ENCODE results near the gene MYO3B.
"Not testable (repeated sequence)": the region's sequence is repeated elsewhere in the genome, so short reads cannot be mapped to it uniquely, and the experiment has no call there.

MYO3B gene

DNA sequence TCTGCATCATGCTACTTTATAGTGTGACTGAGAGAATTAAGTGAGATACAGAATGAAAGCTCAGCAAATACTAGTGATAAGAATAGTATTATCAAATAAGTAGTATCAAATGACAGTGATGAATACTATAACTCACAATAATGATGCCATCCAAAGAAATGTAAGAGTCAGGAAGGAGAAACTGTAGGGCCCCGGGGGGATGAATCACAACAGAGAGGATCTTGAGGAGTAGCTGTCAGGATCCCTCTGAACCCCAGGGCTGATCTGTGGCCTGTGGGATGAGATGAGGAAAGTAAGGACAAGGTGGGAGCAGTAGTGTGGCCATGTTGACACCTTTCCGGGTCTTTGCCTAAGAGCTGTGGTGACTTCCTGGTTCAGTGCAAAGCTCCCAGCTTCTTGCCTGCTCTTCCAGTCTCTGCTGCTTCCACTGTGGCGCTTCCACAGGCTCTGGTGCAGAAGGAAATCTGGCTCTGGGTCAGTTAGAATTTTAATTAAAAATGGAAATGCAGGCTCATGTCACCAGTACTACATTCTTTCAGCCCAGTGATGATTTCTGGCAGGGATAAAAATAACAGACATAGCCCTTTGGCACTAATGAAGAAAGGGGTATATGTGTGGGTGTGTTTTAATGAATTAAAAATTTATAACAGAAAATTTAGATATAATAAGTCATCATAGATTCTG is 166.9 kb downstream of the MYO3B start:
- DNase-seq = no peak

DNA sequence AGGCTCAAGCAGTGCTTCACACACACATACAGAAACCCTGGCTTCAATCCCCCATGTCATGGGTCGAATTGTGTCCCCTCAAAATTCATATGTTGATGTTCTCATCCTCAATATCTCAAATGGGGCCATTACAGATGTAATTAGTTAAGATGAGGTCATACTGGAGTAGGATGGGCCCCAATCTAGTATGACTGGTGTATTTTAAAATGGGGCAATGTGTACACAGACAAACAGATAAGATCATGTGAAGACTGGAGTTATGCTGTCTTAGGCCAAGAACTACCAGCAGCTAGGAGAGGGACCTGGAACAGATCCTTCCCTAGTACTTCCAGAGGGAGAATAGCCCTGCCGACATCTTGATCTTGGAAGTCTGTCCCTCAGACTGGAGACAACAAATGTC is 167.7 kb downstream of the MYO3B start:
- DNase-seq = no peak

DNA sequence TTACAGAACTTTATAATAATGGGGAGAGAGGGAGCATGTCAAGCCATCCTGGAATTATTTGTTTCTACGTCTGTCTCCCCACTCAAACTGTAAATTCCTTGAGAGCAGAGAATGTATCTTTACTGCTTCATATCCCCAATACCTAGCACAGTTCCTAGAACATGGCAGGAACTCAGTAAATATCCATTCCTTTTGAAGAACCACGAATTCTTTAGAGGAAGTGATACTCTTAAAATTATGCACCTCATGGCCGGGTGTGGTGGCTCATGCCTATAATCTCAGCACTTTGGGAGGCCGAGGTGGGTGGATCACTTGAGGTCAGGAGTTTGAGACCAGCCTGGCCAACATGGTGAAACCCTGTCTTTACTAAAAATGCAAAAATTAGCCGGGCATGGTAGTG is 171.3 kb downstream of the MYO3B start:
- DNase-seq = not testable (repeated sequence)

DNA sequence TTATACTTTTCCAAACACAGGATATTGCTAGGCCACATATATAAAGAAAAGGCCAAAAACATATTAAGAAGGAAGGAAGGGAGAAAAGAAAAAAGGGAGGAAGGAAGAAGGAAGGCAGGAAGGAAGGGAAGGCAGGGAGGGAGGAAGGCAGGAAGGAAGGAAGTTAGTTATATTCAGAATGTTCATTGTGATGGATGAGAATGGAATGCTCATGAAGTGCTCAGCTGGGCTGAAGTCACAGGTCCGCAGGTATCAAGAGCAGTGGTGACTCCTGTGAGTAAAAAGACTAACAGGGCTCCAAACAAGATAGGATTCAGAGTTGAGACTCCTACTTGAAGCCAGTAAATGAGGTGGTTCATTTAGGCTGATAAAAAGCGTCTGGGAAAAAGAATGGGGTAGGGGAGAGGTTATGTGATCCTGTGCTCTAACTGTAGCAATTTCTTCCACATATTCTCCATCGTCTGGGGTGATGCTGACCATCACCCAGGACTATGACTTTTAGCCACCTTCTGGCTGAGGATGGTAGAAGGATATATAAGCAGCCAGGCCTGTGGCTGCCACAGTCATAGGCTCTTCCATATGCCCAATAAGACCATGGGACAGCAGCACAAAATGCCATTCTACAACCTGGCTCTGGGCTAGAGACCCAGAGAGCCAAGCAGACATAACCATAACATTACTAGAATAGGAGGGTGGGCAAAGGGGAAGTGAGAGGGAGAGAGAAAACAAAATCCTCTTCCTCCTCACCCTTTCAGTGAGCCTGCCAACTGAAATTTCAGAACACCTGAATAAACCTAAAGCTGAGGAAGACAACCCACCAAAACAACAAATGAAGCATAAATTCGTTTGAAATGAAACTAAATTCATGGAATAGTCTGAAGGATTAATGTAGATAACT is 173.2 kb downstream of the MYO3B start:
- DNase-seq = no peak

DNA sequence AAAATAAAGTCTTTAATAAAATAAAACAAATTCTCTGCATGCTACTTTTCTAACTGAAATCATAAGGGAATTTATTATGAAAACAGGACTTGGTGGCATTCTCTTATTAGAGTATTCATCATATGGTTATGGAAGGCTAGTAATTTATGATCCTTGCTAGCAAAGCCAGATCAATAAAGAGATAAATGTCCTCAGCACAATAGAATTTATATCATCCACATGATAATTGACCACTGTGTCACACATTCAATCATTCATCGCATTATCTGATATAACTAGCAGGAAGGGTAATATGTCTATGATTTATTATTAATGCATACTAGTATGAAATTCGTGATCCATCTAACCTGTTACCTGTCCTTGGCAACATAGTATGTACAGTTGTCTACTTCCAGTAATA is 175.8 kb downstream of the MYO3B start:
- DNase-seq = no peak

DNA sequence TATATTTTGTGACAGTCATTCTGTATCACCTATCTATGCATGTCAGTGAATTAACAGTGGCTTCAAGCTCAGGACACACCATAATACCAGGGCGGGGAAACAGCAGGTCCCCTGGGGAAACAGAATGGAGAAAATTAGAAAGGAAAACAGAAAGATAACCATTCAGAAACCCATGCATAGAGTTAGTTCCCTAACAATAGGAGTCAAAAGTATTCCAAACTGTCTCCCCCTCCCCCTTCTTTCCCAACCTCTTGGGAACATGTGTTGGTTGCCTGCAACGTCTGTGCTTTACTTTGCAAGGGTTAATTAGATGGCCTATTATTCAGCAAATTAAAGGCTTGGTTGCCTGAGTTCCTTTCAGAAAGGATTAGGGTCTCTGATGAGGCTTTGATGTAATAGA is 176.4 kb downstream of the MYO3B start:
- DNase-seq = no peak

DNA sequence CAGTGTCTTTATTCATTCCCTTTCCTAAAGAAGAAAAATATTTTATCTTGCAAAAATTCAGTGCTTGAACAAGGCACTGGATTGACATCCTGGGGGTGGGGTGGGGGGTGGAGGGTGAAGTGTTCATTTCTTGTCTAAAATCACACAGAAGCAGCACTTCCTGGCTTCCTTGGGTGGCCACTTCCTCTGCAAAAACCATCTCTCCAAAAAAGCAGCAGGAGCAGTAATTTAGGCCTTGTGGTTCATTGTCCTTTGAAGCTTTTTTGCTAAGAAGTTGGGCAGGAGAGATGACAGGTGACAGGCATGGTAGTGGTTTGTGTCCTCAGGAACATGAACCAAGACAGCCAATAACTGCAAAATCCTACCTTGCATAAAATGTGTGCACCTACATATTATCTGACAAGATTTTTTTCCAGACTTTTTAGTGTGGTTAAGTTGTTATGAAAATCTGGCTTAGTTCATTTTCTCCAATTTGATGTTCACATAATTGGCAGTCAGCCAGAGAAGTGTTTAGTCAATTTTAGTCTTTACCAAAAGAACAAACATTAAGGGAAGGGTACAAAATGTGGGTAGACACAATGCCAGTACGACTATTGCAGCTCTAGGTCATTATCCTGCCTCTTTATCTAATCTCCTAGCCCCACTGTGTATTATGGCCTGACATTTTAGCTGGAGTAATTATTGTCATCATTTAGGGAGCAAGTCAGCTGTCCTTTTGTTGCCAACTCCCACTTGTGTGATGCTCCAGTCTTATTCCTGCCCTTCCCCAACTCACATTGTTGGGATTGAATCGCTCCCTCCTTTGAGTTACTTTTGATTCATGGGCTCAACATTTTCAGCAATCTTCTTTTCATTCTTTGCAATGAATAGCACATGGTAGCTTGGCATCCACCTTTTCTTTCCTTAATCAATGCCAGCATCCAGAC is 177.2 kb downstream of the MYO3B start:
- DNase-seq = no peak

DNA sequence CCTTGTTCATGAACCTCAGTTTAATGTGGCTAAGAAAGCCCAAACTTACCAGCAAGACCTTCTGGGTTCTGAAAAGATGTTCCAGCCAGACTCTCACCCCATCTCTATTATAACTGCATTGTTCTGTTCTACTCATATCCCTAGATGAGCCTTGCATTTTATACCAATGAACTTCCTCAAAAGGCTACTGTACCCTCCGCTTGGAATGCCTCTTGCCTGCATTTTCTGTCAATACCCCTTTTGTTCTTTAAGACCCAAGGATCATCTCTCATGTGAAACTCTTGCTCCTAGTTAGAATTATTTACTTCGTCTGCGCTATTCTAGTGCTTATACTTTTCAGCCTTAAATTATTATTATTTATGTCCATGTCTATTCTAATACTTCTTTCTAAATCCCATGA is 181.5 kb downstream of the MYO3B start:
- DNase-seq = no peak

DNA sequence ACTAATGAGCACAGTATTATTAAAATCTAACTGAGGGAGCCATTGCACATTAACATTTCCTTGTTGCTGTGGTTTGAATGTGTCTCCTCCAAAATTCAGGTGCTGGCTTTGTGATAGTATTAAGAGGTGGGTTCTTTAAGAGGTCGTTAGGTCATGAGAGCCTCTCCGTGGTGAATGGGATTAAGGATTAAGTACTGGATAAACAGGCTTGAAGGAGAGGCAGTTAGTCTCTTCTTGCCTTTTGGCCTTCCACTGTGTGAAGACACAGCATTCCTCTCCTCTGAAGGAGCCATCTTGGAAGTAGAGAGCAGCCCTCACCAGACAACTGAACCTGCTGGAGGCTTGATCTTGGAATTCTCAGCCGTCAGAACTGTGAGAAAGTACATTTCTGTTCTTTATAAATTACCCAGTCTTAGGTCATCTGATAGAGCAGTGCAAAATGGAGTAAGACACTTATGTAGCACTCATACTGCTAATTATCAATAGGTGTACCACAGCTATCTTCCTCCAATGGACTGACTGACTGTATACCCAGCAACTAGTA is 182.7 kb downstream of the MYO3B start:
- DNase-seq = no peak

DNA sequence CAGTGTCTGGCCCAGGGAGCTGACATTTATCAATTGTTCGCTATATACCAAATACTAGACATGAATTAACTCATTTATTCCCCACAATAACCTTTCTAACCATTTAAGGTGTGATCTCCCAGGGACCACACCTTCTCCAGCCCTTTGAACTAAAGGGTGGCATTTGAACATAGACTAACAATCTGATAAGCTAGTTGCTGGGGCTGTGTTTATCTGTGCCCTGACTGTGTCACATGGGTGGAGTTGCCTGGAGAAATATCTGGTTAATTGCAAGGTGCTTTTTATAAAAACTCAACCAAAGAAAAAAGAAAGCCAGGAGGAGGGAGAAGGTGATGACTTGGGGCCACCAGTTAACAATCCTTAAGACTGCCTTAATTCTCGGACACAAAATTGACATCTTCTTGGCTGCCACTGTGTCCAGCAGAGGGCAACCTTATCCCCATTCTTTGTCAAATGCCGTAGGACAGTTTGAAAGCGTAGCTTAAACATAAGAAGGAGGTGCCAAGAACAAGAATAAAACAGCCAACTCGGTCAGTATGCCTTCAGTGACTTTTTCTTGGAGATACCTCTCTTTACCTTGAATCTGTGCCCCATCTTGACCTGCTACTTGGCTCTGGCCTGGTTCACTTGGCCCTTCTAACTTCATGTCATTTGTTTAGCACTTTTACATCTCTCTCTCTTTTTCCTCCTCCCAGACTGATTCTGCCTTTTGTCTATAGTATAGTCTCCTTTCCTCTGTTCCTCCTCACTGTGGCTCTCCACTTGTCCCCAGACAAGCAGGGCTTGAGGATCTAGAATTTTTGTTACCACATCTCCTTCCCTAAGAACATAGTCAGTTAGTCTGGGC is 183.4 kb downstream of the MYO3B start:
- peak; percentile 42 for DNase-seq

DNA sequence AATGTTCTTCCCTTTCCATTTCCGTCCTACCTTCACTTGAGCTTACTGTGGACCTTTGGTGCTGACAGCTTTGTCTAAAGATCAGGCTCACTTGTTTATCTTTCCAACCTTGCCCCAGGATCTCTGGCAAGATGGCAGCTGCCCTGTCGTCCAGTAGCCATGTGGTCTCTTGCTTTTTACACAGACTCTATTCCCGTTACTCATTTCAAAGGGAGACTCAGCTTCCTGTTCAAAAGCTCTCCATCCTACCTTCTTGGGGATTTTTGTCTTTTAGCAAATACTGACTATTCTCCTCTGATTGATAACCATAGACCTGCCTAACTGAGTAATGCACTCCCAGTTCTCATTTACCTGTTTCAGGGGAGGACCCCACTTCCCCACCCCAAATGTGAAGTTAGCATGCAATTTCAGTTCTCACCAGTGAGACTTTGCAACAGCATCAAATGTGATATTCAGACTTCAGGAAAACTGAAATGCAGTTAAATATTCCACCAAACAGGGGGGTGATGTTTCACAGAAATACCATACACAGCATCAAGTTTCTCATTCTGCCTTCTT is 184.4 kb downstream of the MYO3B start:
- no peak for DNase-seq

DNA sequence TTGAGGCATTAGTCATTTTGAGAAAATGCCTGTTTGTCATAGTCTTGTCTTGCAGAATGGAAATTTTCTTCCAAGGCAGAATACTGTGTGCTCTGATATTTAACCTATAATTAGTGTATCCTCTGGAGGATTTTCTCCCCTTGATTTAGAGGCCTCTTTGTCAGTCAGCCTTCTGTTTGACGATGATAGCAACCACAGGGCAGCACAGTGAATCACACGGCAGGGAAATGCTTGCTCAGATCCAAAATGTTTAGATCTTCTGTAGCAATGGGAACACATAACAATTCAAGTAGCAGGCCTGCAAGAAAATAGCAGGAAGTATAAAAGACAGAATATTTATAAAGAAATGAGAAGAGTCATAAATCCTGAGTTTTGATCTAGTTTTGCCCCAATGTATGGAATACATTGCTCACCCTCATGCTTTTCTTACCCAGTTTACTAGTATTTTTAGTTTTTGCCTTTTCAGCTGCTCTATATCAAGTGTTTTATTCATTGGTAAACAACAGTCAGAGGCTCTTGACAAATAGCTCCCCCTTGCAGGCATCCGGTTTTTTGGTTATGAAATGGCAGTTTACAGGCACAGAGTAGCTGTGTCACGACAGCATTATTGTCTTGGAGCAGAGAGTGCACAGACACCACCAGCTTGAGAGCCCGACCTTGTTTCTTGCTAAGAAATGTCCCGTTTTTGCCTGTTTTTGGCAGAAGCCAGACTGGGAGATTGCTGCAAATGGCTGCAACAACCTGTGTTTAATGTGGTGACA is 185.1 kb downstream of the MYO3B start:
- no peak for DNase-seq

DNA sequence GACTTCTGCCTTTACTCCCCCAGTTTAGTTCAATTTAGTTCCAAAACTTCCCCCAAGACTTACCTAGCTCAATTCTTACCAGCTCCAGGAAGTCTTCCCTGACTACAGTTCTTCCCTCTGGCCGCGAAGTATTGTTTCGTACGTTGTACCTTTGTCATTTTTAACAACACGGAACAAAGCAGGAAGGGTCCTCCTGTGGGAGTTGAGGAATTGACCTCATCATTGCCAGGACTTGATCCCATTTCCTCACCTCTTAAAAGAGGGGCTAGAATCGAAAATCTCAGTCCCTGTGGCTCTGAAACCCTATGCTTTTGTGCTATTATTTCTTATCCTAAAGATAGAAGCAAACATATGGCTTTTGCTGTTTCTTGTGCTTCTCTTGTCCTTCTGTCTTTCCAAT is 187.1 kb downstream of the MYO3B start:
- no peak for DNase-seq

DNA sequence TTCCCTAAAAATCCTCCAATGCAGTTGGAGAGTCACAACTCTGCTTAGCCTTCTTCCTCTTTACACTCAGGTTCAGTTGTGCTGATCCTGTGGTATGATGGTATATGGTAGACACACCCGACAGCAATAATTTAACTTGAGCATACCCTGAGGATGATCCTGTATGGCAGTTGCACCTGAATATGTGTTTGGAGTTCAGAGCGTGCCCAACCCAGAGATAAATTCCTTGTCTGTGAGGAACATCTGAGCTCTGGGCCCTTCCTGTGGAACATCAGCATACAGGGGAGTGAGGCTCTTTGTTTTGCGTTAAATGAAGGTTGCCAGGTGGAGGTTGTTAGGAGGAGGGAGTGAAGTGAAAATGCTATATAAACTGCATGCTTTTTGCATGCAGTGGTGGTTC is 187.7 kb downstream of the MYO3B start:
- no peak for DNase-seq

DNA sequence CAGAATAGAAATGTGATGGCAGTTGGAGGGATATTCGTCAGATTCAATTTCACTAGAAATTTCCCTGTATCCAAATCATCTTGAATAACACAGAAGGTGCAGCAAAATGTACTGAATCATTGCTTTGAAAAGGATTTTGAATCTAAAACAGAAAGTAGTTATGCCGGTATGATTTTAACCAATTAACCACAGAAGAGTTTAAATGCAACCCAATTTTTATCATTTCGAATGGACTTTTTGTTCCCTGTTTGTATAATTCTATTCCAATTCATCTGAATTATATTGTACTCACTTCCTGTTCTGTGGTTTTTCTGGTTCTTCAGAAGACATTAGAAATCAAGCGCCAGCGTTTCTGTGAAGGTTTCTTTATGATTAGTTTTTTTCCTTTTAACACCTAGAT is 190.4 kb downstream of the MYO3B start:
- no peak for DNase-seq

DNA sequence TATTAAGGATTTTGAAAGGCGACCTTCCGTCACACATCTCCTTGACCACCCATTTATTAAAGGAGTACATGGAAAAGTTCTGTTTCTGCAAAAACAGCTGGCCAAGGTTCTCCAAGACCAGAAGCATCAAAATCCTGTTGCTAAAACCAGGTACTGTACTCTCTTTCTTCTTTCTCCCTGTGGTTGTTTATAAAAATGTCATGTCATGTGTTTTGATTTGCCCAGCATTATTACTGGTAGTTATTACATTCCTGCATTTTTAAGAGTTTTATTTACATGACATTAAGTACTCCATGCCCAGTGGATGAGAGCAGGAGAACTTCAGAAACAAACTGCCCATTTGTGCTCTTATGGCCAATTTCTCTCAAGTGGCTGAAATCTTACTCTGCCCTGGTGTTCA is 191.3 kb downstream of the MYO3B start:
- DNase-seq = no peak

DNA sequence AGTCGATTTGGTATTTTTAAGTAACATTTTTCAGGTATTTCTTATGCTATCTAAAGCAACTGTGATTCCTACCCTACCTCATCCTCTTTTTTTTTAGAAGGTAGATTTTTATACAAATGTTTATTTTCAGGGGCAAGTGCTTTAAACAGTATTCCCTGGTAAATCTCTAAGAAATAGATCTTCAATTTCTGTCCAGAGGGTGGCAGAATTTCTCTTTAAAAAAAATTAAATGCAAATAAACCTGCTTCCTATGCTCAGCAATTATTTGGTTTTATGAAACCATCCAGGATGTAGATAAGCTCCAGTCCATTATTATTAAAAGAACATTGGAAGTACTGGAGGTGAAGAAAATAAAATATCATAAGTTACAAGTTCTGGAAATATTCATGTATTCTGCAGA is 191.9 kb downstream of the MYO3B start:
- no peak for DNase-seq

DNA sequence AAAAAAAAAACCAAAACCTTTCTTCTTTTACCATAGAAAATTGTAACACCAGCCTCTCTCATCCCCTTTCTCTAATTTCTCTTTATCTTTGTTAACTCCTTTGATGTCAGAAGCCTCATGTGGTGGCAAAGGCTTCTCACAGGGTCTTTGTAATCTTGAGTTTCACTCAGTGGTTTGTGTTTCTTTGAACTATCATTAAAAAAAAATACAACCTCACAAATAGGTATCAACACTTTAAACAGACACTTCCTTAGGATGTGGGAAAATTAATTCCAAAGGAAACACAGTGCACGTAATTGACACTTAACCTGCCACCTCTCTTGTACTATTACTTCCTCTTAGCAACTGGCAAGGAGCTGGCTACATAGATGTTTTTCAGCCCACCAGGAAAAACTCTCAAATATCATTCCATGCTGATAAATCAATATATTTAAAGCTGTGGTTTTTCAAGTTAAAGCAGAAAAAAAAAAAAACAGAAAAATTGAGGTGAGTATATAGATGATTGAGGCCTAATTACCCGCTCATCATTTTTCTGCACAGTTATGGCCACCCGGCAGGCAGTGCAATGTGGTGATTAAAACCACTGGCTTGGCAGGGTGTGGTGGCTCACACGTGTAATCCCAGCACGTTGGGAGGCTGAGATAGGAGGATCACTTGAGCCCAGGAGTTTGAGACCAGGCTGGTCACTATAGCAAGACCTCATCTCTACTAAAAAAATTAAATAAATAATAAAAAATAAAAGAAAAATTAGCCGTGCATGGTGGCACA is 193.5 kb downstream of the MYO3B start:
- no peak for DNase-seq

DNA sequence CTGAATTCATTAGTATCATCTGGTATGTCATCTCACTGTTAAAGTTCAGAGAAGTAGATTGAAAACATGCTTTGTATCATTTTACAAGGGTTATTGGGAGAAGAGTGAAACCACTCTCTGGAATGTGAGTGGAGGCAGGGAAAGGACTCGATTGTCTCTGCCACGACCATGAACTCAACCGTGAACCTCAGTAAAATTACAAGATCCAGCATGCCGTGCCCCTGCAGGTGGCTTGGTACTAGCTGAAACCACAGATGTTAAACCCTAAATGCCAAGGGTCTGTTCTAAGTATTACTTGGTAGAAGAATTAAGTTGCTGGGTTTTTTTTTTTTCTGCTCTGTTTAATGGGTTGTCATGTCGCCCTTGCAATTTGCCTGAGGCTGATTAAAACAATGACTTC is 197.2 kb downstream of the MYO3B start:
- no peak for DNase-seq

Data from activated T-cell treated with anti-CD3 and anti-CD28 coated beads for 4 hours (primary cell).